ENCODE data around the gene BRSK1.

The BRSK1 gene

DNA sequence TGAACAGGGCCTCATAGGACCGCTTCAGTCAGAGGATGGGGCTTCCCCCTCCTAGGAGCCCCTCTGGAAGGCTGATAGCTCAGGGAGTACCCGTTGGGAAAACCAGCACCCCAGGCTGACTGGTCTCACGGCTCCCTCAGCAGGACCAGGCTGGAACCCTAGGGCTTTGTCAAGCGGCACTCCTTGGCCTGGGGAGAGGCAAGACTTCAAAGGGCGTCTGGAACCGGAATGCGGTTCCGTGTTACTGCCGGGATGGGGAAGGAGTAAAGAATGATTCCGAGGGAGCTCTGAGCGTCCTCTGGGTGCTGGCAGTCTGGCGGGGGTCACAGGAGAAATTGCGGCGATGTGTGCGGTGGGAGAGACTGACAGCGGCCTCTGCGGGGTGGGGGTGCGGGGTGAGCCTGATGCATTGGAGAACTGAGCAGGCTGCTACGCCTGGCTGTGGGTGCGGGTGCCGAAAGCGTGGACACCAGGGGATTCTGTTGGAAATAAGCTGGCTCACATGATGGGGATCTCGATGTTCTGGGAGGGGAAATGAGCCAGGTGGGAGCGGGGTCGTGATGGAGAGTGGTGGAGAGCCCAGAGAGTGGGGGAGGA is 68.8 kb downstream of the BRSK1 start:
- FAIRE-seq (no peak), DNase-seq (ENCODE audit: low spot score) (no peak)

DNA sequence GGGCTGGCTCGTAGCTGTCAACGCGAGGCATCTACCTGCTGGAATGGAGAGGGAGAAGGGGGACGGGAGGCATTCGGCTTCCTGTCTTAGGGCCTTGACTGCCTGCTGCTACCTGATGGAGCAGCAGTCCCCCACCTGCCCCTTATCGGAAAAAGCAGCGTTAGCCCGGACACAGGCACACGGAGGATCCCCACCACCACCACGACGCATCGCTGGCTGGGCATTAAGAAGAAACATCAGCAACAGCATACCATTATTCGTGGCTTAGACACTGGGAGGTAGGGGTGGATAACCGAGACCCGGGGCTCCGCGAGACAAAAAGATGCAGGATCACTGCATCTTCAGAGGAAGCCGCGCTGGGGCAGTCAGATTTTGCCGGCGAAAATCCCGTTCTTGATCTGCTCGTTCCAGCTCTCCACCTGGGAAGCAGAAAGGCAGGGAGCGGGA is 69.6 kb downstream of the BRSK1 start:
- FAIRE-seq, result no peak
- DNase-seq (ENCODE audit: low spot score), result no peak

DNA sequence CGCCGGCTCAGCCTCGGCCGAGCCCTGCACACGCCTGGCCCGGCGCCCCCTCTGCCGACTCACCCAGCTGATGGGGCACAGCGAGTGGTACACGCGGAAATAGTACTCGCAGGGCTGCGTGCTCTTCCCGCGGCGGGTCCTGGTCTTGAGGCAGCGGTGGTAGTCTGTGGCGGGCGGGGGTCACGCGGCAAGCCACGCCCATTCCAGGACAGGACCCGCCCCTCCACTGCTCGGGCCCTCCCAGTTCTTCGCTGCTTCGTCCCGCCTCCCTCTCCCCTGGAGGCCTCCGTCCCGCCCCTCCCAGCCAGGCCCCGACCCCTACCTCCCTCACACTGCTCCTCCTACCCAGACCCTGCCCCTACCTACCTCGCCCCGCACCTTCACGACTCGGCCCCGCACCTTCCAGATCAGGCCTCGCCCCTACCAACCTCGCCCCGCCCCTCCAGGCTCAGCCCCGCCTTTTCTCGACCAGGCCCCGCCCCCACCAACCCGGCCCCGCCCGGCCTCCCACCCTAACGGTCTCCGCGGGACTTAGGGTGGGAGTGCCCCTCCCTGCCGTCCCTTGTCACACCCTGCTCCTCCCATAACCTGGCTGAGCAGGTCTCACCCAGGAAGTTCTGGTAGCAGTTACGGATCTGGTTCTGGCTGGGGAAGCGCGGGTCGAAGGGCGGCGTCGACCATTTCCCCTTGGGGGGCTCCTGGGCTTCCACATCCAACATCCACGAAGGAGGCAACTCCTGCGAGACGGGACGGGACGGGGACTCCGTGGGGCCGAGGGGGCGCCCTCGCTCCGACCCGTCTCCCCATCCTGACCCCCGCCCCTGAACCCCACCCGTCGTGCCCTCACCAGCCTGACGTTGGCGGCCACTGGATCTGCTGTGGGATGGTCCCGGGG is 70.3 kb downstream of the BRSK1 start:
- no peak for FAIRE-seq
- DNase-seq (ENCODE audit: low spot score), result peak; percentile 41

DNA sequence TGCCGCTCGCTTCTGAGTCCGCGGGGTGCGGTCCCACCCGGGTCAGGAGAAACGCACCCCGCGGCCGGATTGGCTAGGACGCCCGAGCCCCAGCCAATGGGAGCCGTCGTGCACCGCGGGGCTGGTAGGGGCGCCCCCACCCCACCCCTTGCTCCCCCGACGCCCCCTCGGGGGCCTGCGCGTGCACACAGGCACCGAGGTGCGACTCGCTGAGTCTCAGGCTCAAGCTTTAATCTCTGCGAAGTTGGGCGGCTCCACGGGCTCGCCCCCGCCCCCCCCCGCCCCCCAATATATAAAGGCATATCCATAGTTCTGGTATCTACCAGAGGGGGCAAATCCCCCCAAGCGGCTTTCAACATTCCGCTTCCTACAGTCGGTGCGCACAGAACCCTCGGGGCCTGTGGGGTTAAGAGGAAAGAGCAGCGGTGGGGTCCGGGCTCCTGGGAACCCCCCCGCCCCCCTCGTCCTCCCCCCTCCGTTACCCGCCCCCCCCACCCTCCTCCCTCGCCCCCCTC is 71.0 kb downstream of the BRSK1 start, which contains the start of gene COX6B2:
COX6B2 (minus strand) TSS at position 22 of the 515 bp plus-strand sequence. CDS start 198 bp downstream, outside the sequence.
- no peak for DNase-seq (ENCODE audit: low spot score)

DNA sequence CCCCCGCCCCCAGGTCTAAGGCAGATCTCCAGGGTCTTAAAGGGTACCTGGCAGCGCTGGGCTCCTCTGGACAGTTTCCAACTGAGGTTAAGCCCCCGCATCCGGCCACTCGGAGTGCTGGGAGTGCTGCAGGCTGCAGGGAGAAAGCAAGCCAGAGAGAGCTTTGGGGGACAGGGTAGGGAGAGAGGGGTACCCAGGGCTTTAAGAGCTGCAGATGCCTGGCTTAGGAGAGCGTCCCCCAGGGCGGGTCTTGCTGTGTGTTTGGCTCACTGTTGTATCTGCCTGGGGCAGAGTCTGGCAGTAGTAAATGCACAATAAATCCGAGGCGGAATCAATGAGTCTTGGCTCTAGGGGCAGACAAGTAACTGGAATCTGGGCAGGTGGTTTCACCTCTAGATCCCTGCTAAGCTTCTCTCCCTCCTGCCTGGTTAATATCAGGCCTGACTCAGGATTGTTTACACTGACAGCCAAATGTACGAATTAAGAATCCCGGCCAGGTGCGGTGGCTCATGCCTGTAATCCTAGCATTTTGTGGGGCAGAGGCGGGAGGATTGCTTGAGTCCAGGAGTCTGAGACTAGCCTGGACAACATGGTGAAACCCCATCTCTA is 71.5 kb downstream of the BRSK1 start:
- FAIRE-seq, result no peak
- DNase-seq (ENCODE audit: low spot score), result no peak

More for the DNA sequence above, 71.0 kb downstream of the BRSK1 start, which contains the start of gene COX6B2:
- FAIRE-seq, result no peak

DNA sequence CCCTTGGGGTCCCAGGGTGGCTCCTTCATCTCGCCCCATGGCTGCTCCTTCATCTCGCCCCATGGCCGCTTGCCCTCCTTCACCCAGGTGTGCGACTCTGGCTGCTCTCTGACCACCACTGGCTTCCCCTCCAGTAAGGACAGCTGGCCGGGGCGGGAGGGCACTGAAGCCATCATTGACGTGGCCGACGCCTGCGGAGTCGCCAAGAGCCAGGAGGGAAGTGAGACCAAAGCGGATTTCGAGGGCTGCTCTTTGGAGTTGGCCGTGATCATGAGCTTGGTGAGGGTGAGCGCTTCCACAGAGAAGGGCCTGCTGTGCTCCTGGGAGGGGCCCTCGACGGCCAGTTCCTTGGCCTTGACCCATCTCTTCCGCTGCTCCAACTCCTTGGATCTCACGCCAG is 74.7 kb downstream of the BRSK1 start:
- FAIRE-seq (no peak), DNase-seq (ENCODE audit: low spot score) (no peak)

DNA sequence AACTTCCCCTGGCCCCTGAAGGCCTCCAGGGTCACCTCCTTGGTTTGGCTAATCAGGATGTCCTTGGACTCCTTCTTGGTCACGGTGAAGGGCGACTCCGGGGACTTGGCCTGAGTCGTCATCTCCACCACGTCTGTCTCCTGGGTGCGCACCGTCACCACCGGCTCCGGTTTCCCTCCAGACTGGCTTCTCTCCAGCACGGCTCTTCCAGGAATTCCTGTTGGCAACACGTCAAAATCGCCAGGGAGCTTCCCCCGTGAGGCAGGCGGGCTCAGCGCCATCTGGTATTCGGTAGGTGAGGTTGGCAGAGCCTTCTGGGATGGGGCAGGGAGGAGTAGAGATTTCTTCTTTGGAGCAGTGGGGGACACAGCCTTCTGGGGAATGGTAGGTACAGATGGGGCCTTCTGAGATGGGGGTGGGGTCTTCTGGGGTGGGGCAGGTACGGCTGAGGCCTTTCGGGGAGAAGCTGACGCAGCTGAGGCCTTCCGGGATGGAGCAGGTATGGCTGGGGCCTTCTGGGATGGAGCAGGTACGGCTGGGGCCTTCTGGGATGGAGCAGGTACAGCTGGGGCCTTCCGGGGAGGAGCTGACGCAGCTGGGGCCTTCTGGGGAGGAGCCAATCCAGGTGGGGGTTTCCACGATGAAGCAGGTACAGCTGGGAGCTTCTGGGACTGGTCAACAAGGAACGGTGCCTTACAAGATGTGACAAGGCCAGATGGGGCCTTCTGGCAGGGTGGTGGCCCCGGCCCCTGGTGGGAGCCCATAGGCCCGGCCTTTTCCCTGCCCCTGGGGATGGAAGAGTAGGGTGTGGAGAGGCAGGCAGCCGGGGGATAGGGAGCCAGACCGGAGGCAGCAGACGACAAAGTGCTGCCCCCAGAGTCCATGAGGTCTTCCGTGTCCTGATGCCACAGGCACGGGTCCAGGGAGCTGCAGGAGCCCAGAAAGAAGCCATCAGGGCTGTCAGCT is 75.4 kb downstream of the BRSK1 start:
- no peak for FAIRE-seq
- peak; percentile 45 for DNase-seq (ENCODE audit: low spot score)

DNA sequence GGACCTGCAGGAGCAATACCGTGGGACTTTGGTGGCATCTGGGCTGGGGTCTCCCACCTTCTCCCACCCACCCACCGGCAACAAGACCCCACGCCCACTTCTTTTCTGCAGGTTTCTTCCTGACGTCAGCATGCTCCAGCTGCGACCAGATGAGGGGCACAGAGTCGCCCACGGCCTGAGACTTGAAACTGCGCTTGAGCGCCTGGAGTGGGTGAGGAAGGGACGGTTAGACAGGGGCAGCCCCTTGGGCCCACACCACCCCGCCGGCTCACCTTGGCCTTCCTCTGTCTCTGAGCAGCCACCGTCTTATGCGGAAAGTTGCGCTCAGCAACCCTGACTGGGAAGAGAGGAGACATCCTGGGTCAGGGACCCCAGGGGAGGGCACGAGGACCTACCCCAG is 77.1 kb downstream of the BRSK1 start:
- DNase-seq (ENCODE audit: low spot score), result no peak

More for the DNA sequence above, 77.1 kb downstream of the BRSK1 start:
- FAIRE-seq, result no peak
